Heart left ventricle (tissue), 16 donors: ENCODE measurements around the gene RNASE9. TPM values are rescaled to one million over a fixed set of nuclear protein-coding genes. Genes with fewer than 3 reads are reported as not detected.

Experiments used
- ATAC-seq, 4 donors: fragments of 200-7000 bp; cut with Tn5 transposase; one replicate each; pipeline ENCODE4 v1.9.1; 2020 to 2022; ENCODE audit warnings: moderate library complexity in 4 of 4, mild to moderate bottlenecking in 3 of 4, moderate number of reproducible peaks in 1 of 4
- DNase-seq, 5 donors: peaks; one replicate each; pipeline ENCODE4 v3.0.0-alpha.2; 2020
- H3K27ac ChIP-seq, 12 donors: fragments of 200-600 bp; sonication (generic) in 4 of 12; one replicate each; pipeline versions ENCODE4 v1.5.0 to v1.8.0; 2016 to 2022; ENCODE audit warnings: mild to moderate bottlenecking in 2 of 12
- H3K27me3 ChIP-seq, 9 donors: fragments of 200-600 bp; sonication (generic) in 2 of 9; one replicate each; pipeline versions ENCODE4 v1.5.1 to v1.8.0; 2016 to 2022; ENCODE audit warnings: mild to moderate bottlenecking in 3 of 9
- H3K36me3 ChIP-seq, 9 donors: fragments of 200-600 bp; sonication (generic) in 2 of 9; one replicate each; pipeline versions ENCODE4 v1.5.0 to v1.8.0; 2018 to 2022; ENCODE audit warnings: mild to moderate bottlenecking in 2 of 9
- H3K4me1 ChIP-seq, 12 donors: fragments of 200-600 bp; sonication (generic) in 4 of 12; one replicate each; pipeline versions ENCODE4 v1.5.0 to v1.8.0; 2016 to 2022; ENCODE audit warnings: mild to moderate bottlenecking in 3 of 12
- H3K4me3 ChIP-seq, 12 donors: fragments of 200-600 bp; sonication (generic) in 4 of 12; one replicate each; pipeline versions ENCODE4 v1.5.0 to v1.8.0; 2017 to 2022; ENCODE audit warnings: mild to moderate bottlenecking in 9 of 12, moderate library complexity in 4 of 12
- H3K9me3 ChIP-seq, 12 donors: fragments of 200-600 bp; sonication (generic) in 4 of 12; one replicate each; pipeline versions ENCODE4 v1.5.0 to v1.8.0; 2016 to 2022; ENCODE audit warnings: mild to moderate bottlenecking in 1 of 12
- POLR2A ChIP-seq, 2 donors: fragments of 450-650 bp; IDR thresholded peaks; one replicate each; pipeline ENCODE4 v1.6.1; 2017; ENCODE audit warnings: antibody characterized with exemption in 2 of 2, mild to moderate bottlenecking in 2 of 2, moderate library complexity in 2 of 2
- WGBS, 4 donors: extraction: QIAGEN DNeasy Blood & Tissue Kit in 2 of 4; methylation state at CpG; one replicate each; pipeline versions ENCODE4 v1.1.5 to v1.1.7; 2013 to 2018; 5-methylcytosine and 5-hydroxymethylcytosine counted together
- intact Hi-C, 10 donors: fragments of 100-400 bp; cut with DNase I; formaldehyde crosslinking; loops; one replicate each; pipeline versions ENCODE4 v1.11.1 to v1.14.2; 2022
- polyA plus RNA-seq, 2 donors: library from polyadenylated mRNA; stranded (reverse); fragments of 200-250 nt; gene quantifications; one replicate each; pipeline ENCODE4 v1.2.3, GENCODE V29; 2013
- total RNA-seq, 9 donors: library from RNA; depleted of rRNA in 2 of 9; stranded (reverse); fragments of >200 nt in 2 of 9; fragmentation: NEBNext Ultra II Directional in 3 of 9; extraction: Animal tissue kit (Norgen Biotek cat#: 25700) in 3 of 9; gene quantifications; one replicate each; pipeline versions ENCODE4 v1.1.0 to v1.2.4, GENCODE V29; 2016 to 2023
- TF ChIP-seq, protein P1 (sequence below), 12 donors: fragments of 200-600 bp; sonication (generic) in 4 of 12; IDR thresholded peaks; one replicate each; pipeline versions ENCODE4 v1.5.0 to v1.8.0; 2018 to 2022; ENCODE audit warnings: antibody characterized with exemption in 12 of 12, mild to moderate bottlenecking in 5 of 12
- donor health status: ischemic (EF 13 %, LVEDD 7.1; RV severe dilation, severe dysfunction).
- donor health status: healthy with polysubstance abuse.
- donor health status: DM: no; HTN: yes; CAD: no.
- donor health status: DM: no; HTN: no; CAD: no.
- donor health status: ischemic (EF 25% LVEDD 6.9; RV normal size, moderate dysfunction).
- donor health status: ischemic (EF 25% LVEDD 5.7; RV mildly dilated, moderate dysfunction).
- donor health status: healthy.
- donor health status: DM: yes; HTN: yes; CAD: no.
- donor health status: ischemic (EF 35%, LVEDD 5.7; RV mildly dilated, moderate dysfunction).
- donor health status: nonischemic (EF 11% LVEDD 7.7; RV severe dilation, severe dysfunction).
- donor health status: DM: yes; HTN: yes; CAD: no.
- donor health status: PGD.
- donor health status: ischemic (EF 29% LVEDD 5.4; RV normal size, mild dysfunction).
- donor health status: nonischemic (EF 23%, LVEDD 6.1; RV moderate dilation, normal function).

RNASE9 gene
- total and polyA plus RNA-seq, 11 donors, result not detected

DNA sequence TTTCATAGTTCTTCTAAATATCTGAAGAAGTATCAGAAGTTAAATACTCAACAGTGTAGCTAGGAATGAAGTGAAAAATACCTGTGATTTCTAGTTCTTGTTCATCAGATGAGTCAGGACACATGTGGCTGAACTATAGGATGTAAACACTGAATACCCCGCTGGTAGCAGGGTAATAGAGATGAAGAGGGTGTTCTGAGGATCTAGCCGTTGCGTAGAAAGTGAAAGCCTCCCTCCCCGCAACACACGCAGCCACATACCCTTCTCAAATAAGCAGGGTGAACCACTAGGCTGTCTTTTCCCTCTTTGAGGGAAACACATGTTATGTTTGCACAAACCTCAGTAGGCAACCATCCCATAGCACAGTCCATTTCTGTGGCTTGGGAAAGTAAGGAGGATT lies 46.8 kb upstream of the RNASE9 start:
- DNase-seq, result no peak

DNA sequence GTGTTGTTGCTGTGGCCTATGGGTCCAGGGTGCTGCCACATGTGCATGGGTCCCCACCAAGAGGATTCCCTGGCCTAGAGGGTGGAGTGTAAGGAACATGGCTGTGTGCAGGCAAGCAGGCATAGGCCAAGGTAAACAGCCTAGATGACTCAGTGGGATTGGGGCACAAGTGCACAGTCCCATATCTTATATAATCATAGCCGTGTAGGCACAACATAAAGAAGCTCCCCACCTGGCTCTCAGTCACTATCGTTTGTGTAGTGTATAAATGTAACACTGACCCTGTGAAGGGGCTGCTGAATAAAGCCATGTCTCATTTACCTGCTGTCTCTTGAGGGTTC lies 46.0 kb upstream of the RNASE9 start:
- no peak for ATAC-seq
- H3K27me3 ChIP-seq, result no peaks in the 10 kb centered on the region
- no peak for DNase-seq
- TF ChIP-seq POLR2A (IDR thresholded peaks at IDR 0.05), result no peak
- TF ChIP-seq, protein P1, sequence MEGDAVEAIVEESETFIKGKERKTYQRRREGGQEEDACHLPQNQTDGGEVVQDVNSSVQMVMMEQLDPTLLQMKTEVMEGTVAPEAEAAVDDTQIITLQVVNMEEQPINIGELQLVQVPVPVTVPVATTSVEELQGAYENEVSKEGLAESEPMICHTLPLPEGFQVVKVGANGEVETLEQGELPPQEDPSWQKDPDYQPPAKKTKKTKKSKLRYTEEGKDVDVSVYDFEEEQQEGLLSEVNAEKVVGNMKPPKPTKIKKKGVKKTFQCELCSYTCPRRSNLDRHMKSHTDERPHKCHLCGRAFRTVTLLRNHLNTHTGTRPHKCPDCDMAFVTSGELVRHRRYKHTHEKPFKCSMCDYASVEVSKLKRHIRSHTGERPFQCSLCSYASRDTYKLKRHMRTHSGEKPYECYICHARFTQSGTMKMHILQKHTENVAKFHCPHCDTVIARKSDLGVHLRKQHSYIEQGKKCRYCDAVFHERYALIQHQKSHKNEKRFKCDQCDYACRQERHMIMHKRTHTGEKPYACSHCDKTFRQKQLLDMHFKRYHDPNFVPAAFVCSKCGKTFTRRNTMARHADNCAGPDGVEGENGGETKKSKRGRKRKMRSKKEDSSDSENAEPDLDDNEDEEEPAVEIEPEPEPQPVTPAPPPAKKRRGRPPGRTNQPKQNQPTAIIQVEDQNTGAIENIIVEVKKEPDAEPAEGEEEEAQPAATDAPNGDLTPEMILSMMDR (IDR thresholded peaks at IDR 0.05), result no peak
- H3K36me3 ChIP-seq, result no peaks in the 10 kb centered on the region
- intact Hi-C loops, result loop anchor here in 9 of 10 donors (5.0 to 10.0 kb wide), 9 partner anchors 75 to 265 kb away; partner anchors contain the start of genes APEX1 (in 3 of the 9), OSGEP (in 3 of the 9), PARP2 (in 2 of the 9) and TEP1 (in 2 of the 9)
- no peak overlapping the region for H3K4me3 ChIP-seq
- 54 to 78% (median 72%) methylated on average over 2 of the region's 2 CpGs for WGBS, 4 donors
- H3K27ac ChIP-seq, result no peak overlapping the region
- H3K4me1 ChIP-seq, result peaks cover 0 to 17% (median 5%) of the 10 kb centered on the region in 12 donors
- no peaks in the 10 kb centered on the region for H3K9me3 ChIP-seq

More for the DNA sequence above, 46.8 kb upstream of the RNASE9 start:
- no peak for ATAC-seq
- TF ChIP-seq POLR2A (IDR thresholded peaks at IDR 0.05), result no peak
- TF ChIP-seq, protein P1 (IDR thresholded peaks at IDR 0.05), result no peak
- Histone ChIP-seq H3K4me3 (no peak overlapping the region), H3K36me3 (no peaks in the 10 kb centered on the region), H3K4me1 (peaks cover 0 to 24% (median 5%) of the 10 kb centered on the region in 12 donors), H3K27me3 (no peaks in the 10 kb centered on the region), H3K9me3 (no peaks in the 10 kb centered on the region), H3K27ac (no peak overlapping the region)
- intact Hi-C loops, result loop anchor here (2.0 to 10.0 kb wide), 13 partner anchors 75 to 281 kb away; partner anchors contain the start of genes TEP1 (in 4 of the 10), APEX1 (in 3 of the 10), OSGEP (in 3 of the 10) and PARP2 (in 2 of the 10)
- WGBS, 4 donors, result 68 to 79% (median 73%) methylated on average over 5 of the region's 5 CpGs

DNA sequence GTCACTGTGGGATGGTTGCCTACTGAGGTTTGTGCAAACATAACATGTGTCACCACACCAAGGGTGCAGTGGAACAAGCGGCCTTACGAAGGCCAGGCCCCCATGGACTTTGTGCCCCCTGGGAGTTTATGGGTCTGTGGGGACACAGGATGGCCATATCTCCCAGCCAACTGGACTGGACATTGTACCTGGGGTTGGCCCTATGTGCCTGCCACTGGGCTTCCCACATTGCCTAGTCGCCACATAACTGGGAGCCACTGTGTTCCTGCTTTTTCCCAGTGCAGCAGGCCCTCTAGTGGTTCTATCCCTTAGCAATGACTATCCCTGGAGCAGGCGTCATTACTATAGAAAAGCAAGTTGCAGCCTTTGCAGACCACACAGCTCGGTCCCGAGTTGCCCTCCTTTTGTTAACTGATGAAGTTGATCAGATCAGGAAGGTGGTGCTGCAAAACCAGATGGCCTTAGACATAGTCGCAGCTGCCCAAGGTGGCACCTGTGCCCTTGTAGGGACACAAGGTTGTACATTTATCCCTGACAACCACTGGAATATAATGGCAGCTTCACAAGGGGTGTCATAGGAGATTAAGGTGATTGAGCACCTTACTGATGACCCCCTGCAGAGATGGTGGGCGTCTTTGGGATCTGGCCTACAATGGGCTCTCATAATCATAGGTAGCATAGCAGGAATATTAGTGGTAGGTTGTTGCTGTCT lies 45.5 kb upstream of the RNASE9 start:
- WGBS, 4 donors, result 17 to 41% (median 35%) methylated on average over 5 to 8 of the region's 8 CpGs
- Histone ChIP-seq H3K4me3 (no peak overlapping the region), H3K4me1 (peaks cover 0 to 15% (median 5%) of the 10 kb centered on the region in 12 donors), H3K9me3 (no peaks in the 10 kb centered on the region), H3K36me3 (no peaks in the 10 kb centered on the region), H3K27me3 (no peaks in the 10 kb centered on the region), H3K27ac (no peak overlapping the region)
- peak in 3 of 4 donors; percentile 22 to 50 (median 40) for ATAC-seq
- TF ChIP-seq, protein P1 (IDR thresholded peaks at IDR 0.05), result peak; percentile 21 to 62 (median 46)
- TF ChIP-seq POLR2A (IDR thresholded peaks at IDR 0.05), result no peak
- peak in 2 of 5 donors; percentile 24 to 41 for DNase-seq
- intact Hi-C loops, result loop anchor here in 9 of 10 donors (5.0 to 10.0 kb wide), 9 partner anchors 74 to 264 kb away; partner anchors contain the start of genes APEX1 (in 3 of the 9), OSGEP (in 3 of the 9), PARP2 (in 2 of the 9) and TEP1 (in 2 of the 9)
